Esophagus muscularis mucosa (tissue), 3 donors: ENCODE results near the gene LIPJ.

Source experiments
- CTCF ChIP-seq, 3 experiments: fragments of 200-600 bp in 2 of 3; fragments of 450-650 bp in 1 of 3; sonication (generic) in 2 of 3; IDR thresholded peaks; one replicate each; pipeline ENCODE4 v1.5.1; 2017 to 2019; ENCODE audit warnings: antibody characterized with exemption in 3 of 3, mild to moderate bottlenecking in 2 of 3, moderate library complexity in 1 of 3
- POLR2A ChIP-seq: fragments of 450-650 bp; IDR thresholded peaks from one replicate; pipeline ENCODE4 v1.6.1; 2017; ENCODE audit warnings: antibody characterized with exemption, moderate library complexity, mild to moderate bottlenecking, low read depth

DNA sequence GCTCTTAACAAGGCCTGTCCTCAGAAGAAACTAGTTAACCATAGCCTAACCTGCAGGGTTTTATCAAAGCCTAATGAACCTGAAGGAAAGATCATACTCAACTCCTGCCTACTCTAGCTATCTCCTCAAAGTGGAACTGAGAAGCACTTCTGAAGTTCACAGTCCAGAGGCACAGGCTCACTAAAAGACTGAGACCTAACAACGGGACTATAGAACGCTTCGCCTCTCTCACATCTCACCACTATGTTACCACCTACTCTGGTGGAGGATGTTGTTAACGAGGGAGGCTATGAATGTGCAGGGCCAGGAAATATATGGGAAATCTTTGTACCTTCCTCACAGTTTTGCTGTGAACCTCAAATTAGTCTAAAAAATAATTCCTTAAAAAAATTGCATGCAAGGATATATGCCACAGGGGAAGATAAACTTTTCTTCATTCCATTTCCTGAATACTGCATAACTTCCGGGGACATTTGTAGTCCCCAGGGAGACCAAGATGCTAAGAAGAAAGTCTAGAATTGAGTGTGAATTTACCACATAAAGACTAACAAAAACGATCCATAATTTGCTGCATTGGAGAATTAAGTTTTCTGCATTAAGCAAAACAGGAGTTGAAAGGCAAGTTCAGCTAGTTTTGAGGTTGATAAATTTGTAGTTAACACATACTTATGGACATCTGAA, 21.6 kb downstream of the LIPJ start:
- TF ChIP-seq CTCF (IDR thresholded peaks at IDR 0.05), result no peak
- no peak for TF ChIP-seq POLR2A
